ENCODE results near the gene ABCA10.

The ABCA10 gene

DNA sequence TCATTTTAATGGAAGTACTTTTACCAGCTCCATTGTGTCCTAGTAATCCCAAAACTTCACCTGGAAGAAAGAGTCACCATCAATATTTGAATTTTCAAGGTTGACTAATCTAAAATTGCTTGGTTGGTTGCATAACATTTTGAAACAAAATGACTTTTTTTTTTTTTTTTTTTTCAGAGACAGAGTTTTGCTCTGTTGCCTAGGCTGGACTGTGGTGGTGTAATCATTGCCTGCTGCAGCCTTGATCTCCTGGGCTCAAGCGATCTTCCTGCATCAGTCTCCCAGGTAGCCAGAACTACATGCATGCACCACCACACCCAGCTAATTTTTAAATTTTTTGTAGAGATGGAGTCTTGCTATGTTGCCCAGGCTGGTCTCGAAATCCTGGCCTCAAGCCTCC lies 74.4 kb downstream of the ABCA10 start (continued):
- no peak for TF ChIP-seq PRDM6 (tag by site-specific recombination; IDR thresholded peaks at IDR 0.05)
- TF ChIP-seq ZNF610 (tag by site-specific recombination; IDR thresholded peaks at IDR 0.05; ENCODE audit: borderline replicate concordance) = no peak

DNA sequence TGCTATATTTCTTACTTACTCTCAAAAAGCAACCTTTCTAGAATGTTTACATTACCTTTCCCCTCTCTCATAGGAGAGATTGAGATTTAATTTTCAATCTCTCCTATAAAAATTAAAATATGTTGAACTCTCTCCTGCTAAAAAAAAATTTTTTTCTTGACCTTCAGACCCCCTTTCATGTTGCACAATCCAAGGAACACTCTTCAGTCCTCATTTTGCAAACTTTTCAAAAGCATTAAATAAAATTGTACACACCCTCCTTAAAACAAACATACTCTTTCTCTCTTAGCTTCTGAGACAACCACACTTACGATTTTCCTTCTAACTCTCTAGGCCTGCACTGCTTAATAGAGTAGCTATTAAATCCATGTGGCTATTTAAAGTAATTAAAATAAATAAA lies 78.3 kb downstream of the ABCA10 start:
- no peaks in the 10 kb centered on the region for H3K36me3 ChIP-seq (ENCODE audit: control insufficient read depth in 2 of 2, insufficient read depth in 1 of 2, low read length in 2 of 2)
- H3K4me1 ChIP-seq (ENCODE audit: control insufficient read depth, insufficient read depth, low read length) = no peaks in the 10 kb centered on the region
- ChIA-PET POLR2A (no interaction called here), CTCF (interaction anchor here (1.0 to 1.5 kb wide), 2 partner anchors 66 to 86 kb away, joined by 3 to 4 read pairs; no protein-coding TSS in a partner anchor)
- H3K9me3 ChIP-seq (ENCODE audit: control insufficient read depth, insufficient read depth, low read depth, low read length) = no peaks in the 10 kb centered on the region
- no peak for TF ChIP-seq TRIM28 (IDR thresholded peaks at IDR 0.05; ENCODE audit: borderline replicate concordance, low read length)
- TF ChIP-seq ZNF660 (tag by site-specific recombination; IDR thresholded peaks at IDR 0.05) = no peak
- TF ChIP-seq, protein P1, sequence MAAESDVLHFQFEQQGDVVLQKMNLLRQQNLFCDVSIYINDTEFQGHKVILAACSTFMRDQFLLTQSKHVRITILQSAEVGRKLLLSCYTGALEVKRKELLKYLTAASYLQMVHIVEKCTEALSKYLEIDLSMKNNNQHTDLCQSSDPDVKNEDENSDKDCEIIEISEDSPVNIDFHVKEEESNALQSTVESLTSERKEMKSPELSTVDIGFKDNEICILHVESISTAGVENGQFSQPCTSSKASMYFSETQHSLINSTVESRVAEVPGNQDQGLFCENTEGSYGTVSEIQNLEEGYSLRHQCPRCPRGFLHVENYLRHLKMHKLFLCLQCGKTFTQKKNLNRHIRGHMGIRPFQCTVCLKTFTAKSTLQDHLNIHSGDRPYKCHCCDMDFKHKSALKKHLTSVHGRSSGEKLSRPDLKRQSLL (tag by site-specific recombination; IDR thresholded peaks at IDR 0.05) = no peak
- no peak for TF ChIP-seq KLF9 (tag by site-specific recombination; IDR thresholded peaks at IDR 0.05; ENCODE audit: low read depth)
- TF ChIP-seq ZNF132 (tag by site-specific recombination; IDR thresholded peaks at IDR 0.05; ENCODE audit: borderline replicate concordance) = no peak
- TF ChIP-seq ZSCAN23 (tag by site-specific recombination; IDR thresholded peaks at IDR 0.05) = no peak
- no peak for TF ChIP-seq ZNF548 (tag by site-specific recombination; IDR thresholded peaks at IDR 0.05)
- TF ChIP-seq KLF8 (tag by site-specific recombination; IDR thresholded peaks at IDR 0.05) = no peak
- no peak for TF ChIP-seq ZNF701 (tag by site-specific recombination; IDR thresholded peaks at IDR 0.05)
- TF ChIP-seq ZBTB17 (tag by site-specific recombination; IDR thresholded peaks at IDR 0.05) = no peak
- no peak for TF ChIP-seq BCL11A (tag by site-specific recombination; IDR thresholded peaks at IDR 0.05; ENCODE audit: low read depth)
- TF ChIP-seq, protein P2, sequence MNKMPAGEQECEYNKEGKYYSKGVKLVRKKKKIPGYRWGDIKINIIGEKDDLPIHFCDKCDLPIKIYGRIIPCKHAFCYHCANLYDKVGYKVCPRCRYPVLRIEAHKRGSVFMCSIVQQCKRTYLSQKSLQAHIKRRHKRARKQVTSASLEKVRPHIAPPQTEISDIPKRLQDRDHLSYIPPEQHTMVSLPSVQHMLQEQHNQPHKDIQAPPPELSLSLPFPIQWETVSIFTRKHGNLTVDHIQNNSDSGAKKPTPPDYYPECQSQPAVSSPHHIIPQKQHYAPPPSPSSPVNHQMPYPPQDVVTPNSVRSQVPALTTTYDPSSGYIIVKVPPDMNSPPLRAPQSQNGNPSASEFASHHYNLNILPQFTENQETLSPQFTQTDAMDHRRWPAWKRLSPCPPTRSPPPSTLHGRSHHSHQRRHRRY (tag by site-specific recombination; IDR thresholded peaks at IDR 0.05) = no peak
- no peak for TF ChIP-seq PRDM6 (tag by site-specific recombination; IDR thresholded peaks at IDR 0.05)
- no peak for TF ChIP-seq ZNF623 (tag by site-specific recombination; IDR thresholded peaks at IDR 0.05)
- TF ChIP-seq GFI1B (tag by site-specific recombination; IDR thresholded peaks at IDR 0.05) = no peak
- TF ChIP-seq SP7 (tag by site-specific recombination; IDR thresholded peaks at IDR 0.05) = no peak
- no peak for TF ChIP-seq ZNF19 (tag by site-specific recombination; IDR thresholded peaks at IDR 0.05; ENCODE audit: low read depth)
- TF ChIP-seq ZNF513 (tag by site-specific recombination; IDR thresholded peaks at IDR 0.05) = no peak
- no peak for TF ChIP-seq ZNF391 (tag by site-specific recombination; IDR thresholded peaks at IDR 0.05; ENCODE audit: borderline replicate concordance, low read depth)
- H3K4me3 ChIP-seq (ENCODE audit: low read depth, low read length) = no peak overlapping the region
- no peak overlapping the region for H3K27ac ChIP-seq (ENCODE audit: extremely low read depth, low read depth, low read length)
